ENCODE results near the gene PGBD5. TPM values are rescaled to one million over a fixed set of nuclear protein-coding genes. Genes with fewer than 3 reads are reported as not detected.

The PGBD5 gene
- total RNA-seq, 1 donor from 2014 or later: 15.5 TPM

GRCh38 chr1:230382001-230382491 is 44.1 kb downstream of the PGBD5 start:
- DNase-seq (ENCODE audit: missing footprints) (no peak), ATAC-seq (no peak)
- intact Hi-C loops (cut with DNase I): no loop called here

- intact Hi-C loops (cut with DNase I): no loop called here
- ATAC-seq: no peak
- no peak for DNase-seq (ENCODE audit: missing footprints)
Observed at GRCh38 chr1:230381585-230381984, 44.5 kb downstream of the PGBD5 start.

- intact Hi-C loops (cut with DNase I): no loop called here
- ATAC-seq (no peak), DNase-seq (ENCODE audit: missing footprints) (no peak)
Observed at GRCh38 chr1:230381049-230381467, 45.1 kb downstream of the PGBD5 start.

GRCh38 chr1:230379928-230380327 is 46.2 kb downstream of the PGBD5 start:
- DNase-seq (ENCODE audit: missing footprints): no peak
- no peak for ATAC-seq
- intact Hi-C loops (cut with DNase I): no loop called here

- no peak for ATAC-seq
- intact Hi-C loops (cut with DNase I): no loop called here
- no peak for DNase-seq (ENCODE audit: missing footprints)
Observed at GRCh38 chr1:230379462-230379861, 46.7 kb downstream of the PGBD5 start.

- ATAC-seq: no peak
- DNase-seq (ENCODE audit: missing footprints): no peak
- intact Hi-C loops (cut with DNase I): no loop called here
Observed at GRCh38 chr1:230377851-230378250, 48.3 kb downstream of the PGBD5 start.

- ATAC-seq (no peak), DNase-seq (ENCODE audit: missing footprints) (no peak)
- intact Hi-C loops (cut with DNase I): no loop called here
Observed at GRCh38 chr1:230377324-230377723, 48.8 kb downstream of the PGBD5 start.

DNA sequence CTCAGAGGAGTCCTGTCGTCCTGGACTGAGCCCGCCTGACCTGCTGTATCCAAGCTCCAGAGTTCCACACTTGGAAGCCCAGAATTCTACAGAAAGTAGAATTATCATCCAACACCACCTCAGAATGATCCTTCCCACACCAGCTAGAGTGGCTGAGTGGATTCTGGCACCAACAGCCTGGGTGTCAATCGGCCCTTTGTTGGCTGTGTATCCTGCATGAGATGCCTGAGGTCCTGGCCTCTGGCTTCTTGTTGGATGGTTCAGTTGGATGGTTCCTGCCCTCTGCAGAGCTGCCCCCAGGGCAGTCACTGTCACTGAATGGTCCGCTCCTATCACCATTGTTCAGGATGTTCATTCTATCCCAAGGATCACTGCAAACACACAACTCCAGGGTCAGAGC is 49.8 kb downstream of the PGBD5 start:
- peak; percentile 35 for ATAC-seq
- DNase-seq (ENCODE audit: missing footprints): no peak
- intact Hi-C loops (cut with DNase I): no loop called here

- ATAC-seq: peak; percentile 84
- intact Hi-C loops (cut with DNase I): no loop called here
- no peak for DNase-seq (ENCODE audit: missing footprints)
Observed at GRCh38 chr1:230375780-230376179, 50.4 kb downstream of the PGBD5 start.

DNA sequence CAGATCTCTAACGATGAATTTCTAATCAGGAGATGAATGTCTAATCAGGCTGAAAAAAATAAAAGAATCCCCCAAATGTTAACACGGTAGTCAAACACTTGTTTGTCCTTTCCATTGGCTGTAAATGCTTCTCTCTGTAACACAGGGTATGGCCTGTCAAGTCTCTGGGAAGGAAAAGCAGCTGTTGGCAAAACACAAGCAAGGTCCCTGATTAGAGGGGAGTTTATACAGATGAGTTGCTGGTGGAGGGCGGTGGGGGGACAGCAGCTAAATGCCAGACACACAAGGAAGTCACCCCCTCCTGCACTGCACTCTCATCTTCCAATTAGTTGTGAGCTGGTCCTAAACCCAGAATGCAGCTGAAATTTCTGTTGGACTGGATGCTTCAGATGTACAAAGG is 51.0 kb downstream of the PGBD5 start:
- intact Hi-C loops (cut with DNase I): no loop called here
- DNase-seq (ENCODE audit: missing footprints) (no peak), ATAC-seq (no peak)

- ATAC-seq: no peak
- DNase-seq (ENCODE audit: missing footprints): no peak
- intact Hi-C loops (cut with DNase I): no loop called here
Observed at GRCh38 chr1:230371923-230372703, 54.0 kb downstream of the PGBD5 start.

DNA sequence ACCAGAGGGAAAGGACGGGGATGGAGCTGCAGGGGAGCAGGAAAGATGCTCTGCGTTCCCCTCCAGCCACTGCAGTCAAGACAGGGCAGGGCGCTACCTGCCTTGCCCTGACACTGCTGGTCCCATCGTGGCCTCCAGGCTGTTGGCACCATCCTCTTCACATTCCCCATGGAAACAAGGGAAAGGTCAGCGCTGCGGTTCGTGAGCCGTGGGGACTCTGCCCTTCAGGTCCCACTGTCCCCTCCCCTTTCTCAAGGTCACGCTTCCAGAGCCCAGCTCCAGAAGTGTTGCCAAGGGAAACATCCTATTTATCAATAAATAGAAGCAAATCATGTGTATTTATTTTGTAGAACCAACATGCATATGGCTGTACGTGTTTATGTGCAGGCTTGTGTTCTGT is 56.0 kb downstream of the PGBD5 start:
- no peak for DNase-seq (ENCODE audit: missing footprints)
- intact Hi-C loops (cut with DNase I): no loop called here
- ATAC-seq: no peak

- no peak for ATAC-seq
- intact Hi-C loops (cut with DNase I): no loop called here
- no peak for DNase-seq (ENCODE audit: missing footprints)
Observed at GRCh38 chr1:230368871-230369270, 57.3 kb downstream of the PGBD5 start.

DNA sequence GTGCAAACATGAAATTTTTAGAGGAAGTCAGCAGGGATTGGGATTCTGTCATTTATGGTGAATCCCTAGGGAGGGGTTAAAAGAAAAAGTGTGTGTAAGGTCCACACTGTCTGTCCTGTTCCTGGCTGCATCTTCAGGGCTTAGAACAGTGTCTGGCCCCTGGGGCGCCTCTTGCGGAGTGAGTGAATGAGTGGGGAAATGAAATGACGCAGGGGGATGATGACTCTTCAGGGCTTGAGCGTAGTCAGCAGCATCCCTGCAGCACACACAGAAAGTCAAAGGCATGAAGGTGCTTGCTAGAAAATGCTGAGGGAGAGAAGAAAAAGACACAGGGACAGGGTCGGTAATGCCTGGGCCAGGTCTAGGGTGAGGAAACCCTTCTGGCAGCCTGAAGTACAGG is 57.8 kb downstream of the PGBD5 start:
- intact Hi-C loops (cut with DNase I): no loop called here
- ATAC-seq (no peak), DNase-seq (ENCODE audit: missing footprints) (no peak)

GRCh38 chr1:230366504-230366915 is 59.6 kb downstream of the PGBD5 start:
- ATAC-seq: no peak
- intact Hi-C loops (cut with DNase I): no loop called here

GRCh38 chr1:230365723-230366307 is 60.3 kb downstream of the PGBD5 start:
- intact Hi-C loops (cut with DNase I): no loop called here

More at GRCh38 chr1:230366504-230366915, 59.6 kb downstream of the PGBD5 start:
- DNase-seq (ENCODE audit: missing footprints): no peak

DNA sequence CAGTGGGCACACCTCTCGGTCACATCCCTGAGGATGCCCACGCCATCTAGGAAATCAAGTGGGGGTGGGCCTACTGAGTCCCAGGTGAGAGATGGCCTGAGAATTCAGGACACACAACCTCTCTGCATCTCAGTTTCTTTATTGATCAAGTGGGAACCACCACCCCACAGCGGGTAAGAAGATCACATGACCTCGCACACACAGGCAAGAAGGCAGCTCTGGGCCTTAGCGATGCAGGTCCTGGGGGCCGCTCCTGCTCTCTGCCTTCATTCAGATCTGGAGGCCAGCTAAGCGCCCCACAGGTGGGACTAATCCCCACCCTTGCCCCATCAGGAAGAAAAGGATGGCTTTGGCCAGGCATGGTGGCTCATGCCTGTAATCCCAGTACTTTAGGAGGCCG is 63.2 kb downstream of the PGBD5 start:
- no peak for ATAC-seq
- intact Hi-C loops (cut with DNase I): no loop called here

More at GRCh38 chr1:230365723-230366307, 60.3 kb downstream of the PGBD5 start:
- ATAC-seq: no peak
- DNase-seq (ENCODE audit: missing footprints): no peak

DNA sequence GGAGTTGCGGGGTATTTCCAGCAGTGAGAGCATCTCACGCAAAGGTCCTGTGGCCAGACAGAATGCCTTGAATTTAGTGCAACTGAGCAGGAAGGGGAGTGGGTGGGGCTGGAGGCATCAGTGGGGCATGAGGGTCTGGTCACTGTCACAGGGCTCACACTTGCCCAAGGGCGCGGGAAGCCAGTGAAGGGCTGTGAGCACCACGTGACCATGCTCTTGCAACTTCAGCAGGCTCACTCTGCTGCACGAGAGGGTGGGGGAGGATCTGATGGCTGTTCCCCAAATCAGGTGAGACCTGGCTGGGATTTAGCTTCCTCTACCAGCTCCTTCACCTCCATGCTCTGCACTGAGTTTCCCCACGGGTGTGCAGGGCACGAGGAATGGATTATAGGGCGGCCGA is 64.2 kb downstream of the PGBD5 start:
- ATAC-seq: no peak
- intact Hi-C loops (cut with DNase I): no loop called here
- no peak for DNase-seq (ENCODE audit: missing footprints)

More for the DNA sequence above, 63.2 kb downstream of the PGBD5 start:
- DNase-seq (ENCODE audit: missing footprints): no peak

DNA sequence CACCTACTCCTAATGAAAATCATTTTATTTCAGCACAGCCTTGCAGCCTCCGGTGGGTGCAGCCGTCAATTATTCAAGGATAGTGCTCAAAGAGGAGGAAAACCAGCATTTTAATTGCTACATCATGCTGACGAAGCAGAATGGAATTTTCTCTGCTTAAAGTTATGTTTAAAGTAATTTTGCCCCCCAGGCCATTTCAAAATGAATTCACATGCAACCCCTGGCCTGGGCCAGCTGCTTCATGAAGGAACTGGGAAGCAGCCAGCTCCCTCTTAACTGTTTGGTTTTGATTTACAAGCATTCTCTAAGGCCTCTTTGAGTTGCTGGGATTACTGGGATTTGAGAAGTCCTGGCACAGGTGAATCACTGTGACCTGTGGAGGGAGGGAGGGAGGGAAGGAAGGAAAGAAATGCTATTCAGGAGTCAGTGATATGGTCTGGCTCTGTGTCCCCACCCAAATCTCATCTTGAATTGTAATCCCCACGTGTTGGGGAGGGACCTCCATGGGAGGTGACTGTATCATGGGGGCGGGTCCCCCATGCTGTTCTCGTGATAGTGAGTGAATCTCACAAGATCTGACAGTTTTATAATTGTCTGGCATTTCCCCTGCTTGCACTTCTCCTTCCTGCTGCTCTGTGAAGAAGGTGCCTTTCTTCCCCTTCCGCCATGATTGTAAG is 66.0 kb downstream of the PGBD5 start:
- DNase-seq (ENCODE audit: missing footprints): no peak
- intact Hi-C loops (cut with DNase I): no loop called here
- ATAC-seq: no peak

Measured in Right ventricle myocardium inferior (tissue), 1 donor.